Right lobe of liver (tissue), 4 donors: ENCODE results near the gene SERPING1.

Experiments
- POLR2A ChIP-seq: fragments of 450-650 bp; IDR thresholded peaks from one replicate; pipeline ENCODE4 v1.6.1; 2017; ENCODE audit warnings: antibody characterized with exemption, mild to moderate bottlenecking
- TF ChIP-seq, protein P1 (sequence below), 4 donors: fragments of 200-600 bp in 3 of 4; fragments of 450-650 bp in 1 of 4; IDR thresholded peaks; one replicate each; pipeline versions ENCODE4 v1.5.1 to v1.8.0; 2016 to 2022; ENCODE audit warnings: antibody characterized with exemption in 4 of 4, mild to moderate bottlenecking in 2 of 4
- donor health status: DM: no; HTN: no; CAD: no.
- donor health status: DM: no; HTN: no; CAD: no.
- donor health status: DM: no; HTN: yes; CAD: no.

GRCh38 chr11:57556041-57556440 is 41.4 kb upstream of the SERPING1 start:
- TF ChIP-seq, protein P1, sequence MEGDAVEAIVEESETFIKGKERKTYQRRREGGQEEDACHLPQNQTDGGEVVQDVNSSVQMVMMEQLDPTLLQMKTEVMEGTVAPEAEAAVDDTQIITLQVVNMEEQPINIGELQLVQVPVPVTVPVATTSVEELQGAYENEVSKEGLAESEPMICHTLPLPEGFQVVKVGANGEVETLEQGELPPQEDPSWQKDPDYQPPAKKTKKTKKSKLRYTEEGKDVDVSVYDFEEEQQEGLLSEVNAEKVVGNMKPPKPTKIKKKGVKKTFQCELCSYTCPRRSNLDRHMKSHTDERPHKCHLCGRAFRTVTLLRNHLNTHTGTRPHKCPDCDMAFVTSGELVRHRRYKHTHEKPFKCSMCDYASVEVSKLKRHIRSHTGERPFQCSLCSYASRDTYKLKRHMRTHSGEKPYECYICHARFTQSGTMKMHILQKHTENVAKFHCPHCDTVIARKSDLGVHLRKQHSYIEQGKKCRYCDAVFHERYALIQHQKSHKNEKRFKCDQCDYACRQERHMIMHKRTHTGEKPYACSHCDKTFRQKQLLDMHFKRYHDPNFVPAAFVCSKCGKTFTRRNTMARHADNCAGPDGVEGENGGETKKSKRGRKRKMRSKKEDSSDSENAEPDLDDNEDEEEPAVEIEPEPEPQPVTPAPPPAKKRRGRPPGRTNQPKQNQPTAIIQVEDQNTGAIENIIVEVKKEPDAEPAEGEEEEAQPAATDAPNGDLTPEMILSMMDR (IDR thresholded peaks at IDR 0.05), result no peak
- no peak for TF ChIP-seq POLR2A
